Thyroid gland (tissue), 4 donors: ENCODE data around the gene EXD1. TPM values are rescaled to one million over a fixed set of nuclear protein-coding genes. Genes with fewer than 3 reads are reported as not detected.
"Not testable (repeated sequence)": the region's sequence is repeated elsewhere in the genome, so short reads cannot be mapped to it uniquely, and the experiment has no call there.

Experiments
- DNase-seq, 2 donors: peaks; one replicate each; pipeline ENCODE4 v3.0.0-alpha.2; 2019
- H3K27ac ChIP-seq, 3 donors: fragments of 200-600 bp; sonication (generic); 1 replicate in 2 of 3; 2 replicates in 1 of 3; pipeline ENCODE4 v1.5.1; 2016 to 2019; ENCODE audit warnings: mild to moderate bottlenecking in 1 of 3, moderate library complexity in 1 of 3
- H3K27me3 ChIP-seq: fragments of 200-600 bp; sonication (generic); one replicate; pipeline ENCODE4 v1.5.1; 2019
- H3K36me3 ChIP-seq, 2 donors: fragments of 200-600 bp; sonication (generic); one replicate each; pipeline ENCODE4 v1.5.1; 2016 to 2019
- H3K4me1 ChIP-seq, 2 donors: fragments of 200-600 bp; sonication (generic); one replicate each; pipeline ENCODE4 v1.5.1; 2017 to 2019
- H3K4me3 ChIP-seq, 3 donors: fragments of 200-600 bp; sonication (generic); replicated peaks in 1 of 3; 1 replicate in 2 of 3; 2 replicates in 1 of 3; pipeline ENCODE4 v1.5.1; 2016; ENCODE audit warnings: mild to moderate bottlenecking in 1 of 3
- H3K9me3 ChIP-seq: fragments of 200-600 bp; sonication (generic); one replicate; pipeline ENCODE4 v1.5.1; 2017
- CTCF ChIP-seq, 6 experiments: fragments of 200-600 bp in 3 of 6; fragments of 450-650 bp in 3 of 6; sonication (generic) in 3 of 6; IDR thresholded peaks; one replicate each; pipeline ENCODE4 v1.5.1; 2016 to 2019; ENCODE audit warnings: antibody characterized with exemption in 6 of 6, mild to moderate bottlenecking in 2 of 6, inconsistent platforms in 1 of 6, moderate library complexity in 1 of 6
- POLR2A ChIP-seq, 2 donors: fragments of 450-650 bp; IDR thresholded peaks; one replicate each; pipeline ENCODE4 v1.6.1; 2017; ENCODE audit warnings: antibody characterized with exemption in 2 of 2, mild to moderate bottlenecking in 2 of 2, moderate library complexity in 1 of 2
- WGBS, 2 donors: methylation state at CpG; one replicate each; pipeline ENCODE4 v1.1.5; 2017; 5-methylcytosine and 5-hydroxymethylcytosine counted together
- intact Hi-C: fragments of 100-400 bp; cut with DNase I; formaldehyde crosslinking; loops from one replicate; pipeline ENCODE4 v1.15.1; 2023
- total RNA-seq, 4 donors: library from RNA; depleted of rRNA; stranded (reverse); fragments of >200 nt; gene quantifications; one replicate each; pipeline ENCODE4 v1.2.3, GENCODE V29; 2016

Gene EXD1
- total RNA-seq, 4 donors from 2014 or later, result 0.13 TPM; not detected in 3

- Histone ChIP-seq H3K27ac (no peak overlapping the region), H3K27me3 (no peaks in the 10 kb centered on the region), H3K4me3 (no peak overlapping the region), H3K9me3 (no peaks in the 10 kb centered on the region), H3K36me3 (no peaks in the 10 kb centered on the region), H3K4me1 (no peaks in the 10 kb centered on the region)
- intact Hi-C loops, result no loop called here
- no peak for TF ChIP-seq CTCF (IDR thresholded peaks at IDR 0.05)
- TF ChIP-seq POLR2A (IDR thresholded peaks at IDR 0.05), result no peak
- WGBS, 2 donors, result 95 to 98% methylated on average over 25 to 34 of the region's 37 CpGs
- no peak for DNase-seq
Measured at GRCh38 chr15:41151451-41152005, 79.0 kb downstream of the EXD1 start.

- DNase-seq, result no peak
- intact Hi-C loops, result no loop called here
- 83 to 88% methylated on average over 4 of the region's 4 CpGs for WGBS, 2 donors
- H3K4me3 ChIP-seq, result no peak overlapping the region
- no peaks in the 10 kb centered on the region for H3K9me3 ChIP-seq
- H3K36me3 ChIP-seq, result no peaks in the 10 kb centered on the region
- no peak overlapping the region for H3K27ac ChIP-seq
- no peaks in the 10 kb centered on the region for H3K27me3 ChIP-seq
- H3K4me1 ChIP-seq, result no peaks in the 10 kb centered on the region
- TF ChIP-seq CTCF (IDR thresholded peaks at IDR 0.05) (no peak), POLR2A (IDR thresholded peaks at IDR 0.05) (no peak)
Measured at GRCh38 chr15:41150279-41150678, 80.3 kb downstream of the EXD1 start.

GRCh38 chr15:41148065-41148464 lies 82.5 kb downstream of the EXD1 start:
- H3K4me1 ChIP-seq, result no peaks in the 10 kb centered on the region
- H3K27ac ChIP-seq, result no peak overlapping the region
- no peak overlapping the region for H3K4me3 ChIP-seq
- H3K9me3 ChIP-seq, result no peaks in the 10 kb centered on the region
- TF ChIP-seq POLR2A (IDR thresholded peaks at IDR 0.05), result no peak
- TF ChIP-seq CTCF (IDR thresholded peaks at IDR 0.05), result no peak
- no peaks in the 10 kb centered on the region for H3K27me3 ChIP-seq
- no peak for DNase-seq
- 79 to 80% methylated on average over 2 of the region's 2 CpGs for WGBS, 2 donors
- intact Hi-C loops, result no loop called here
- no peaks in the 10 kb centered on the region for H3K36me3 ChIP-seq

GRCh38 chr15:41139619-41140018 lies 90.9 kb downstream of the EXD1 start:
- no peak for DNase-seq
- H3K4me1 ChIP-seq, result no peaks in the 10 kb centered on the region
- TF ChIP-seq POLR2A (IDR thresholded peaks at IDR 0.05), result no peak
- TF ChIP-seq CTCF (IDR thresholded peaks at IDR 0.05), result no peak
- 74 to 96% methylated on average over 5 of the region's 5 CpGs for WGBS, 2 donors
- H3K9me3 ChIP-seq, result no peaks in the 10 kb centered on the region
- no peaks in the 10 kb centered on the region for H3K36me3 ChIP-seq
- no peak overlapping the region for H3K4me3 ChIP-seq
- no peaks in the 10 kb centered on the region for H3K27me3 ChIP-seq
- intact Hi-C loops, result no loop called here
- no peak overlapping the region for H3K27ac ChIP-seq

- H3K4me1 ChIP-seq, H3K9me3 ChIP-seq, intact Hi-C loops, H3K27ac ChIP-seq, H3K4me3 ChIP-seq, H3K27me3 ChIP-seq, DNase-seq, H3K36me3 ChIP-seq: not testable (repeated sequence)
- WGBS, 2 donors, result 88 to 94% methylated on average over 7 of the region's 7 CpGs
Measured at GRCh38 chr15:41139112-41139511, 91.4 kb downstream of the EXD1 start.

- WGBS, 2 donors, result 91 to 94% methylated on average over 6 of the region's 6 CpGs
- H3K36me3 ChIP-seq, H3K27ac ChIP-seq, H3K9me3 ChIP-seq, DNase-seq, H3K4me3 ChIP-seq, H3K27me3 ChIP-seq, H3K4me1 ChIP-seq, intact Hi-C loops: not testable (repeated sequence)
Measured at GRCh38 chr15:41135580-41135979, 95.0 kb downstream of the EXD1 start.
